ENCODE data around the gene ZBTB7B. TPM values are rescaled to one million over a fixed set of nuclear protein-coding genes. Genes with fewer than 3 reads are reported as not detected.

Gene ZBTB7B
- total RNA-seq, 2 donors from 2014 or later = 35.3 to 66.3 TPM

- no peak for TF ChIP-seq CTCF (IDR thresholded peaks at IDR 0.05)
- Histone ChIP-seq H3K36me3 (no peaks in the 10 kb centered on the region), H3K4me3 (peak overlapping the region; percentile 80), H3K9me3 (no peaks in the 10 kb centered on the region), H3K27ac (peak overlapping the region in 1 of 2 donors; percentile 95), H3K4me1 (ENCODE audit: control insufficient read depth in 1 of 2, low read depth in 2 of 2) (peaks cover 8 to 10% of the 10 kb centered on the region in 2 donors), H3K27me3 (replicated peaks; ENCODE audit: insufficient read depth) (no peaks in the 10 kb centered on the region)
- ATAC-seq (ENCODE audit: insufficient number of reproducible peaks, low FRiP score, low read depth) (peak; percentile 31), DNase-seq (ENCODE audit: low spot score) (no peak)
Measured at GRCh38 chr1:155017946-155018316, 15.3 kb downstream of the ZBTB7B start.

GRCh38 chr1:155018617-155019348 lies 16.2 kb downstream of the ZBTB7B start:
- DNase-seq (ENCODE audit: low spot score) = no peak
- H3K27me3 ChIP-seq (replicated peaks; ENCODE audit: insufficient read depth) = no peaks in the 10 kb centered on the region
- no peak overlapping the region for H3K4me3 ChIP-seq
- no peak overlapping the region for H3K27ac ChIP-seq
- H3K9me3 ChIP-seq = no peaks in the 10 kb centered on the region
- TF ChIP-seq CTCF (IDR thresholded peaks at IDR 0.05) = no peak
- peaks cover 8 to 10% of the 10 kb centered on the region in 2 donors for H3K4me1 ChIP-seq (ENCODE audit: control insufficient read depth in 1 of 2, low read depth in 2 of 2)
- H3K36me3 ChIP-seq = no peaks in the 10 kb centered on the region
- no peak for ATAC-seq (ENCODE audit: insufficient number of reproducible peaks, low FRiP score, low read depth)

- peaks cover 8 to 10% of the 10 kb centered on the region in 2 donors for H3K4me1 ChIP-seq (ENCODE audit: control insufficient read depth in 1 of 2, low read depth in 2 of 2)
- H3K27ac ChIP-seq = no peak overlapping the region
- ATAC-seq (ENCODE audit: insufficient number of reproducible peaks, low FRiP score, low read depth) (no peak), DNase-seq (ENCODE audit: low spot score) (no peak)
- no peaks in the 10 kb centered on the region for H3K9me3 ChIP-seq
- H3K36me3 ChIP-seq = no peaks in the 10 kb centered on the region
- H3K27me3 ChIP-seq (replicated peaks; ENCODE audit: insufficient read depth) = no peaks in the 10 kb centered on the region
- no peak for TF ChIP-seq CTCF (IDR thresholded peaks at IDR 0.05)
- no peak overlapping the region for H3K4me3 ChIP-seq
Measured at GRCh38 chr1:155019377-155020245, 17.0 kb downstream of the ZBTB7B start.

- peaks cover 6 to 8% of the 10 kb centered on the region in 2 donors for H3K4me1 ChIP-seq (ENCODE audit: control insufficient read depth in 1 of 2, low read depth in 2 of 2)
- ATAC-seq (ENCODE audit: insufficient number of reproducible peaks, low FRiP score, low read depth) = no peak
- no peaks in the 10 kb centered on the region for H3K27me3 ChIP-seq (replicated peaks; ENCODE audit: insufficient read depth)
- no peak overlapping the region for H3K27ac ChIP-seq
- no peak for DNase-seq (ENCODE audit: low spot score)
- no peaks in the 10 kb centered on the region for H3K36me3 ChIP-seq
- no peak for TF ChIP-seq CTCF (IDR thresholded peaks at IDR 0.05)
- H3K9me3 ChIP-seq = no peaks in the 10 kb centered on the region
- no peak overlapping the region for H3K4me3 ChIP-seq
Measured at GRCh38 chr1:155022136-155022926, 19.7 kb downstream of the ZBTB7B start.

GRCh38 chr1:155022927-155023236 lies 20.3 kb downstream of the ZBTB7B start:
- ATAC-seq (ENCODE audit: insufficient number of reproducible peaks, low FRiP score, low read depth) (no peak), DNase-seq (ENCODE audit: low spot score) (no peak)
- H3K27me3 ChIP-seq (replicated peaks; ENCODE audit: insufficient read depth) = no peaks in the 10 kb centered on the region
- no peak overlapping the region for H3K27ac ChIP-seq
- H3K9me3 ChIP-seq = no peaks in the 10 kb centered on the region
- H3K4me1 ChIP-seq (ENCODE audit: control insufficient read depth in 1 of 2, low read depth in 2 of 2) = peaks cover 3 to 4% of the 10 kb centered on the region in 2 donors
- no peak for TF ChIP-seq CTCF (IDR thresholded peaks at IDR 0.05)
- no peaks in the 10 kb centered on the region for H3K36me3 ChIP-seq
- H3K4me3 ChIP-seq = no peak overlapping the region
